RCC 7860 (cell line): ENCODE measurements around the gene PPFIA2.

Experiments
- DNase-seq: peaks from one replicate; pipeline ENCODE4 v3.0.0-alpha.2; 2015; ENCODE audit warnings: low spot score
- FAIRE-seq: peaks from 2 replicates; lab custom pipeline; 2012; peaks lifted over from hg19 to GRCh38; lab: Jason Lieb, UNC

The PPFIA2 gene

DNA sequence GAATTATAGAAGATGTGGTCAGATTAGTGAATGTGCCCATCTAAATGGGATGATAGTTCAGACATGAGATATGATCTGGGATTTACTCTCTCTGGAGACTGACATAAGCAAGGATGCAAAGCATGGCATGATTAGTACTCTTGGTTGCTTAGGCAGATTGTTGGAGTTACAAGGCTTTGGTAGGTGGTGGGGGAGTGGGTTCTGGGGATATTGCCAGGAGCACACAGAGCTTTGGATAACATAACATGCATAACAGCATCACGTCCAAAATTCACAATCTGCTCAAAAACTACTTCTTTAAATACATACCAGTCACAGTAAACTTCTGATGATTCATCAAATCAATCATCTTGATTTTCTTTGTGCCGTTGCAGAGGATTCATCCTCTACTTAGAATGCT lies 393.9 kb downstream of the PPFIA2 start:
- DNase-seq = no peak

DNA sequence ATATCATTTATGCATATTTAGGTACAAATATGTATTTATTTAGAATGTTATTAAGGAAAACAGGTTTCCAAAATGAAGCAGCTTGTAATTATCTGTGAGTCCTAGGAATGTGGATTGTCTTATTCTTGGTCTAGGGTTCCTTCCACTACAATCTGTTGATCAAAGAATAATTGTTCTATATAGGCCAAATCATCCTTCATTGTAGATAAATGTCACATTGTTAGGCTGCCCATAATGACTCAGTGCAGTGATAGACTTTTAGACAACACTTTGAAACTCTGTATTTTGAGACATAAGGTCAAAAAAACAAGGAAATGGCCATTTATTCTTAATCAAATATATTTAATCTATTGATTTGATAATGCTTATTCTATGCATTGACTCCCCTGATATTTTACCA lies 398.2 kb downstream of the PPFIA2 start:
- FAIRE-seq = no peak

More for the DNA sequence above, 393.9 kb downstream of the PPFIA2 start:
- FAIRE-seq = no peak

GRCh38 chr12:81359736-81360135 lies 399.4 kb downstream of the PPFIA2 start:
- no peak for DNase-seq
- no peak for FAIRE-seq

More for the DNA sequence above, 398.2 kb downstream of the PPFIA2 start:
- no peak for DNase-seq

DNA sequence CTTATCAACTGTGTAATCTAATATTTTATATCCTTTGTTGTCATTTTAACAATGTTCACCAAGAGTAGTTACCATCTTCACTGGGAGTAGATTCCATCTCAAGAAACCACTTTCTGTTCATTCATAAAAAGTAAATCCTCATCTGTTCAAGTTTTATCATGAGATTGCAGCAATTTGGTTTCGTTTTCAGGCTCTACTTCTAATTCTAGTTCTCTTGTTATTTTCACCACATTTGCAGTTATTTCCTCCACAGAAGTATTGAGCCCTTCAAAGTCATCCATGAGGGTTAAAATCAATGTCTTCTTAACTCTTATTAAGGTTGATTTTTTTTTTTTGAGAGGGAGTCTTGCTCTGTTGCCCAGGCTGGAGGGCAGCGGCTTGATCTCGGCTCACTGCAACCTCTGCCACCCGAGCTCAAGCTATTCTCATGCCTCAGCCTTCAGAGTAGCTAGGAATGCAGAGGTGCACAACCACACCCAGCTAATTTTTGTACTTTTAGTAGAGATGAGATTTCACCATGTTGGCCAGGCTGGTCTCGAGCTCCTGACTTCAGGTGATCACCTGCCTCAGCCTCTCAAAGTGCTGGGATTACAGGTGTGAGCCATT lies 404.7 kb downstream of the PPFIA2 start:
- FAIRE-seq = no peak
- no peak for DNase-seq

GRCh38 chr12:81350309-81350708 lies 408.8 kb downstream of the PPFIA2 start:
- FAIRE-seq (no peak), DNase-seq (no peak)

DNA sequence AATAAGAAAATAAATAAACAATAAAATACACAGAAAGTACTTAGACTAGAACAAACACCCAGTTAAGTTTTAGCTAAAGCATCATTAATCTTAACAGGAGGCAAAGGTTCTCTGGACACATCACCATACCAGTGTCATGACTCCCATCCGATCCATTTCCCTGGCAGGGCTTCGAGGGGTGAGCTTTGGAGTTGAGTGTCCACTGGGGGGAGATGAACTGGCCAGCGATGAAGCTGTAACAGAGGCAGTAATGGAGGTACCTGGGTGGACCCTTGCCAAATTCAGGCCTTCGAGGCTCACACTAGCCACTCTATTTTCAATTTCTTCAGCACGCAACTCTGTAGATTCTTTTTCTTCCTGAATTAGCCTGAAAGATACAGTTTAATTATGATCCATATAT lies 411.7 kb downstream of the PPFIA2 start:
- no peak for FAIRE-seq
- no peak for DNase-seq

GRCh38 chr12:81340910-81341309 lies 418.2 kb downstream of the PPFIA2 start:
- DNase-seq (no peak), FAIRE-seq (no peak)

- FAIRE-seq (no peak), DNase-seq (no peak)
Observed at GRCh38 chr12:81339071-81339470, 420.1 kb downstream of the PPFIA2 start.

GRCh38 chr12:81337886-81338285 lies 421.3 kb downstream of the PPFIA2 start:
- DNase-seq (no peak), FAIRE-seq (no peak)

- DNase-seq = no peak
Observed at GRCh38 chr12:81333812-81334211, 425.3 kb downstream of the PPFIA2 start.

DNA sequence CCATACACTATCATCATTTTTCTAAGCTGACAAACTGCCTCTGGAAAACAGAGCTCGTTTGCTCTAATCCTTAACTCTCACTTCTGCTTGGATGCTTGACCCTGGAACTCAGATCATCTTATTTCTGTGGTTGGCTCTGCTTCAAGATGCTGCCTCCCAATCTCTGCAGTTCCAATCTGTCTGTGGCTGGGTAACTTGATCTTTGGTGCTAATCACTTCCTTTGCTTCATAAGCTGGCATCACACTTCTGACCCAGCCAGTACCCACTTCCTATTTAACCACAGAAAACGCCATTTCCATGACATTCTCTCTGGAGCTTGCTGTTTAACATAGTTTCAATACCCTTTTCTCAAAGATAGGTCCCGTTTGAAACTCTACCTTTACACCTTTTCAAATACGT lies 427.1 kb downstream of the PPFIA2 start:
- FAIRE-seq (no peak), DNase-seq (no peak)

More at GRCh38 chr12:81333812-81334211, 425.3 kb downstream of the PPFIA2 start:
- FAIRE-seq = no peak

DNA sequence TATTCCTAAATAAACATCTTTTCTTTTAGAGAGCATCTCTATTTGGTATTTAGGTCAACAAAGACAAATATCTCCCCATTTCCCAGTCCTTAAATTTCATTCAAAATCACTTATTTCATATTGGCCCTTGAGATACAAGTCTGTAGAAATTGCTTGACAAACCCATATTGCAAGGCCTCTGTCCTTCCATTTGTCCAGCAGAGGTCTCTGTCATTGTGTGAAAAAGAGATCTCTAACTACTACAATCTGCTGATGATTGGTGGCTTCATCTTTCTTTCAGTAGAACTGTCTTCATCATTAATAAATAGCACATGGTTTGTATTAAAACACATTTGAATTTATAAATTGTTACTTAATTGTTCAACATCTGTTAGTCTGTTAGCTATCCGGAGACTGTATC lies 428.7 kb downstream of the PPFIA2 start:
- FAIRE-seq = no peak

DNA sequence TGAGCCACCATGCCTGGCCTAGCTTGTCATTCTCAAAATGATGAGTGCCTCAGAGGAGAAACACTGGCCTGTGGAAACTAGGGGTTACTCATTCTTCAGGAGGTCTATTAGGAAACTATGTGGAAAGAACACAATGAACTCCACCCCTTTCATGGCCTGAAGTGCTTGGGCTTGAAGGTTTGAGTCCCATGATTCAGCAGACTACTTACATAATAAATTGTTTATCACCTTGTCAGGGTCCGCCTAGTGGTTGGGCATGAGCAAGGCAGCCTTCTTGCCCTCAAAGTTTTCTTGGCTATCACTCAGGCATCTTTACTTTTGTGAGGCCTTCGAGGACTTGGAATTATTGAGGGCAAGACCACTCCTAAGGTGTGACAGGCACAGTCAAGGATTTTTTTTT lies 430.1 kb downstream of the PPFIA2 start:
- DNase-seq (no peak), FAIRE-seq (no peak)

More for the DNA sequence above, 428.7 kb downstream of the PPFIA2 start:
- no peak for DNase-seq

- peak; percentile 54 for FAIRE-seq
- DNase-seq = no peak
Observed at GRCh38 chr12:81327425-81327824, 431.7 kb downstream of the PPFIA2 start.

- DNase-seq (no peak), FAIRE-seq (no peak)
Observed at GRCh38 chr12:81325086-81325485, 434.1 kb downstream of the PPFIA2 start.

DNA sequence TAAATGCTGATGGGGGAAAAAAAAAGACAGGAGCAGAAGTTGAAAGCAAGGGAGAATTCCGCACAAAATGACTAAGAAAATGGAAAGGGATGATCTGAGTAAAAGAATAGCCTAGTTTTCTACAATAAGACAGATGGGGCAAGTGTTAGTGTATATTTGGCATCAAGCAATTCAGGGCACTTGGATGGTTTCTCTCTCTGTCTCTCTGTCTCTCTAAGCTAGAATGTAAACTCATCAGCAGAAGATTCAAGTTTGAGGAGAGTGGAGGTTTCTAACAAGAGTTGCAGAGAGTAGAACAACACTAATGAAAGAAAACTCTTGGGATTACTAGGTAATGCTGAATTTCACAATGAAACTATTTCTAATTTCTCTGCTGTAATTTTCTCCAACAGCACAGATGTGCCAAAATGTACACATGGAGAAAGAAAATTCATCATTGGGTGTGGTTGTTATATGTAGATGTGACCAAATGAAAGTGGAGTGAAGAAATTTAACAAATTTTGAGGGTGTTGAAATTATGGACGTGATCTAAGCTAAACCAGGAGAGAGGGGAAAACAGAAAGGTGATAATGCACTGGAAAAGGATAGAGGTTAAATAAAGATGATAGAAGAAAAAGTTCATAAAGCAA lies 444.1 kb downstream of the PPFIA2 start:
- DNase-seq = no peak
- FAIRE-seq = no peak

DNA sequence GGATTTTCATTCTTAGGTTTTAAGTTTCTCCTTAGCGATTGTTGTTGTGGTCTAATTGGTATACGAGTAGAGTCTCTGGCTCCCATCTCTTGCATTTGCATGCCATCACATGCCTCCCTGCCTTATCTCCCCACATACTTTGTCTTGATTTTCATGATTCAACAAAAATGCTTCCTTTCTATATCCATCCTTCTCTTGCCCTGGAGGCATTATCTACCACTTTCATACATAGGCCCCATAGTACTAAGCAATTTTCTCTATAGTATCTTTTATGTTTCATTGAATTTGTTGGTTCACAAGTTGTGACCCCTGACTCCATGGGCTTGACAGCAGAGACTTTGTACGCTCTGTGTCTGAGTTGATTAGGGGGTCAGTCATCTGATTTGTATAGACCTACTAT lies 455.2 kb downstream of the PPFIA2 start:
- DNase-seq (no peak), FAIRE-seq (no peak)

DNA sequence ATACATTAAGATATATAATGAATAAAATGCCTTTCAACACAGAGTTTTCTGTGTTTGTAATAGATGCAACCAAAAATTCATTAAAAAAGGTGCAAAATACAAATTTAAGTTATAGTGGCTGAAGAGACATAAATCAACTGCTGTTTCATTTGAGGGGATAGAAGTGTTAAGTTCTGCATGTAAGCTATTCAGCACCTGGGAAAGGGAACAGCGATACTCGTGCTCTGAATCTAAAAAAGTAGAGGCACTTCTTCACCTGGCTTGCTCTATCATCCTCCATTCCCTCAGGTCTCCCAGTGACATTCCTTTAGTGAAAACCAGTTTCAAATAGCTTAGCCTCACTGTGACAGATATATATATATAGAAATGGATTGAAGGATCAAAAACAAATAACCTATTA lies 458.7 kb downstream of the PPFIA2 start:
- no peak for DNase-seq
- no peak for FAIRE-seq

DNA sequence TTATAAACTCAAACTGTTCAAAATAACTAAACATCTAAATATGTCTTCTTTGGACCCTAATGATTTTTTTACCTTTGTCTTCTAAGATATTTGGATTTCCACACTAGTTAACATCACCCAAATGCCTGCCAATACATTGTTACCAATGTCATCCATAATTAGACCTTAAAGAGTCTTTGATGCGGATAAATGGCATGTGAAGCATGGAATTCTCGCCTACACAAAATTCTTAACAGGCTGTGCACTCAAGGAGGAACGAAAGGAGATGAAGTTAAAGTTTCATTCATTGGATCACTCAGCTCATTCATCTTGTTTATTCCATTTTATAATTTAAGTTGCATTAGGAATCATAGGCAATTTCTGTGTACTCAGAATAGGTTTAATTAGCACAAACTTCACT lies 461.5 kb downstream of the PPFIA2 start:
- FAIRE-seq (no peak), DNase-seq (no peak)

GRCh38 chr12:81296556-81297305 lies 462.4 kb downstream of the PPFIA2 start:
- peak; percentile 56 for FAIRE-seq
- DNase-seq = peak; percentile 75

DNA sequence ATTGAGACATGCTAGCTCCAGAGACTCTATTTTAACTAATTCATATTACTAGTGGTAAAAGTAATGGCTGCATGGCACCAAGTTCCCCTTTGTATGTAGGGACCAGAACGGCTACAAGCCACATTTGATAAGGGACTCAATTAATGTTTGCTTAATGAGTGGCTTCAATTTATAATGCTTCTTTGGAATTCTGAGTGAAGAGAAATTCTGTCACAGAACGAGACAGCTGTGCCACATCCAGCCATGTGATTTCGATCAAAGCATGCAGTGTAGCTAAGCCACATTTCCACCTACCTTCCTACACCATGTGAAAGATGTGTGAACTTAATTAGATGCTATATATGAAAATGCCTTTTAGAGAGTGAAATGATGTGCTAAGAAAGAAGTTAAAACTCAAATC lies 463.9 kb downstream of the PPFIA2 start:
- DNase-seq = no peak
- FAIRE-seq = no peak
